Neural cell (in vitro differentiated cells): ENCODE measurements around the gene HELT.

Source experiments
- EP300 ChIP-seq: fragments of 450-650 bp; conservative IDR thresholded peaks from 2 replicates; pipeline ENCODE4 v1.6.1; 2014; ENCODE audit warnings: antibody characterized with exemption, mild to moderate bottlenecking, moderate library complexity; ENCODE audit not compliant: poor library complexity, severe bottlenecking
- EZH2 ChIP-seq: fragments of 200-600, 300-800 bp; shearing (Covaris generic), sonication (generic); IDR thresholded peaks from 2 replicates; pipeline ENCODE4 v1.6.1; 2014; ENCODE audit warnings: antibody characterized with exemption, low read length, borderline replicate concordance, mild to moderate bottlenecking; ENCODE audit not compliant: insufficient read depth, poor library complexity, severe bottlenecking
- MXI1 ChIP-seq: fragments of 450-650 bp; conservative IDR thresholded peaks from 2 replicates; pipeline ENCODE4 v1.6.1; 2014; ENCODE audit warnings: antibody characterized with exemption, mild to moderate bottlenecking; ENCODE audit not compliant: poor library complexity, severe bottlenecking
- POLR2AphosphoS5 ChIP-seq: IDR thresholded peaks from 2 replicates; pipeline ENCODE4 v1.6.1; 2012
- RAD21 ChIP-seq: fragments of 450-650 bp; conservative IDR thresholded peaks from 2 replicates; pipeline ENCODE4 v1.6.1; 2014; ENCODE audit warnings: antibody characterized with exemption, mild to moderate bottlenecking, moderate library complexity
- SMC3 ChIP-seq: fragments of 450-650 bp; conservative IDR thresholded peaks from 2 replicates; pipeline ENCODE4 v1.6.1; 2014; ENCODE audit warnings: antibody characterized with exemption, mild to moderate bottlenecking, moderate library complexity; ENCODE audit not compliant: poor library complexity
- TAF1 ChIP-seq: IDR thresholded peaks from 2 replicates; pipeline ENCODE4 v1.6.1; 2012; ENCODE audit warnings: low read depth
- TF ChIP-seq, protein P1 (sequence below): IDR thresholded peaks from 2 replicates; pipeline ENCODE4 v1.6.1; 2012; ENCODE audit warnings: borderline replicate concordance
- TF ChIP-seq, protein P2 (sequence below): fragments of 450-650 bp; IDR thresholded peaks from 2 replicates; pipeline ENCODE4 v1.5.1; 2014; ENCODE audit warnings: antibody characterized with exemption, mild to moderate bottlenecking, moderate library complexity; ENCODE audit not compliant: poor library complexity, severe bottlenecking

DNA sequence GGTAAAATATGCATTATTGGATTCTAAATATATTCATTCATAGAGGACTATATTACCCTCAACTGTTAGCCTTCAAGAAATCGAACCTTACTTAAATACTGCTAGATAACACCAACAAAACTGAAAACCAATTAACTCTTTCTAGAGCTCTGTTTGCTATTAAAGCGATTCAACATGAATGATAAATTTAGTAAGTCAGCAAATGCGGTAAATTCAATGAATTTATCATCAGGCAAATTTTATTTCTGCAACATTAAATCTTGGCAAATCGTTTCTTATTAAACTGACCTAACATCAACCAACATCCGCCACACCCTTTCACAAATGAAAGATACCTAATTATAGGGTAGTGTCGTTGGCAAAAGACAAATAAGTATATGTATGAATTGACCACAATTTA, 26.4 kb upstream of the HELT start:
- TF ChIP-seq, protein P1, sequence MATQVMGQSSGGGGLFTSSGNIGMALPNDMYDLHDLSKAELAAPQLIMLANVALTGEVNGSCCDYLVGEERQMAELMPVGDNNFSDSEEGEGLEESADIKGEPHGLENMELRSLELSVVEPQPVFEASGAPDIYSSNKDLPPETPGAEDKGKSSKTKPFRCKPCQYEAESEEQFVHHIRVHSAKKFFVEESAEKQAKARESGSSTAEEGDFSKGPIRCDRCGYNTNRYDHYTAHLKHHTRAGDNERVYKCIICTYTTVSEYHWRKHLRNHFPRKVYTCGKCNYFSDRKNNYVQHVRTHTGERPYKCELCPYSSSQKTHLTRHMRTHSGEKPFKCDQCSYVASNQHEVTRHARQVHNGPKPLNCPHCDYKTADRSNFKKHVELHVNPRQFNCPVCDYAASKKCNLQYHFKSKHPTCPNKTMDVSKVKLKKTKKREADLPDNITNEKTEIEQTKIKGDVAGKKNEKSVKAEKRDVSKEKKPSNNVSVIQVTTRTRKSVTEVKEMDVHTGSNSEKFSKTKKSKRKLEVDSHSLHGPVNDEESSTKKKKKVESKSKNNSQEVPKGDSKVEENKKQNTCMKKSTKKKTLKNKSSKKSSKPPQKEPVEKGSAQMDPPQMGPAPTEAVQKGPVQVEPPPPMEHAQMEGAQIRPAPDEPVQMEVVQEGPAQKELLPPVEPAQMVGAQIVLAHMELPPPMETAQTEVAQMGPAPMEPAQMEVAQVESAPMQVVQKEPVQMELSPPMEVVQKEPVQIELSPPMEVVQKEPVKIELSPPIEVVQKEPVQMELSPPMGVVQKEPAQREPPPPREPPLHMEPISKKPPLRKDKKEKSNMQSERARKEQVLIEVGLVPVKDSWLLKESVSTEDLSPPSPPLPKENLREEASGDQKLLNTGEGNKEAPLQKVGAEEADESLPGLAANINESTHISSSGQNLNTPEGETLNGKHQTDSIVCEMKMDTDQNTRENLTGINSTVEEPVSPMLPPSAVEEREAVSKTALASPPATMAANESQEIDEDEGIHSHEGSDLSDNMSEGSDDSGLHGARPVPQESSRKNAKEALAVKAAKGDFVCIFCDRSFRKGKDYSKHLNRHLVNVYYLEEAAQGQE: no peak
- no peak for TF ChIP-seq EP300
- TF ChIP-seq SMC3: no peak
- TF ChIP-seq, protein P2, sequence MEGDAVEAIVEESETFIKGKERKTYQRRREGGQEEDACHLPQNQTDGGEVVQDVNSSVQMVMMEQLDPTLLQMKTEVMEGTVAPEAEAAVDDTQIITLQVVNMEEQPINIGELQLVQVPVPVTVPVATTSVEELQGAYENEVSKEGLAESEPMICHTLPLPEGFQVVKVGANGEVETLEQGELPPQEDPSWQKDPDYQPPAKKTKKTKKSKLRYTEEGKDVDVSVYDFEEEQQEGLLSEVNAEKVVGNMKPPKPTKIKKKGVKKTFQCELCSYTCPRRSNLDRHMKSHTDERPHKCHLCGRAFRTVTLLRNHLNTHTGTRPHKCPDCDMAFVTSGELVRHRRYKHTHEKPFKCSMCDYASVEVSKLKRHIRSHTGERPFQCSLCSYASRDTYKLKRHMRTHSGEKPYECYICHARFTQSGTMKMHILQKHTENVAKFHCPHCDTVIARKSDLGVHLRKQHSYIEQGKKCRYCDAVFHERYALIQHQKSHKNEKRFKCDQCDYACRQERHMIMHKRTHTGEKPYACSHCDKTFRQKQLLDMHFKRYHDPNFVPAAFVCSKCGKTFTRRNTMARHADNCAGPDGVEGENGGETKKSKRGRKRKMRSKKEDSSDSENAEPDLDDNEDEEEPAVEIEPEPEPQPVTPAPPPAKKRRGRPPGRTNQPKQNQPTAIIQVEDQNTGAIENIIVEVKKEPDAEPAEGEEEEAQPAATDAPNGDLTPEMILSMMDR: no peak
- no peak for TF ChIP-seq MXI1
- no peak for TF ChIP-seq TAF1
- no peak for TF ChIP-seq POLR2AphosphoS5
- TF ChIP-seq EZH2: no peak
- no peak for TF ChIP-seq RAD21
